Nephron (organoid): ENCODE data around the gene MTA2.
"Not testable (repeated sequence)": the region's sequence is repeated elsewhere in the genome, so short reads cannot be mapped to it uniquely, and the experiment has no call there.

ENCODE experiments used
- H3K27ac Mint-ChIP-seq, 3 experiments: 2 replicates each; pipeline ENCODE4 v1.8.0; 2020; ENCODE audit warnings: mixed read lengths in 3 of 3, mild to moderate bottlenecking in 2 of 3, moderate library complexity in 1 of 3
- H3K27me3 Mint-ChIP-seq: 2 replicates; pipeline ENCODE4 v1.8.0; 2021; ENCODE audit warnings: low read depth, mild to moderate bottlenecking, moderate library complexity, mixed read lengths
- H3K36me3 Mint-ChIP-seq: 2 replicates; pipeline ENCODE4 v1.8.0; 2020; ENCODE audit warnings: low read depth, mixed read lengths
- H3K4me1 Mint-ChIP-seq: 2 replicates; pipeline ENCODE4 v1.8.0; 2020; ENCODE audit warnings: mixed read lengths
- H3K4me3 Mint-ChIP-seq, 3 experiments: 2 replicates each; pipeline ENCODE4 v1.8.0; 2020; ENCODE audit warnings: mild to moderate bottlenecking in 3 of 3, mixed read lengths in 3 of 3, moderate library complexity in 2 of 3
- H3K9me3 Mint-ChIP-seq: 2 replicates; pipeline ENCODE4 v1.8.0; 2020; ENCODE audit warnings: mixed read lengths
- TF ChIP-seq, protein P1 (sequence below), 3 experiments: fragments of 200-600 bp; sonication (generic); IDR thresholded peaks; one replicate each; pipeline ENCODE4 v1.5.0; 2021; ENCODE audit warnings: antibody characterized with exemption in 3 of 3; ENCODE audit not compliant: unreplicated experiment in 3 of 3

MTA2 gene

GRCh38 chr11:62601372-62602140 lies at the start of gene MTA2:
TSS of gene MTA2 (minus strand) at chr11:62601865. CDS start at chr11:62601450, 415 bp downstream.
- H3K27me3 Mint-ChIP-seq = peaks cover 20% of the 10 kb centered on the region
- TF ChIP-seq, protein P1, sequence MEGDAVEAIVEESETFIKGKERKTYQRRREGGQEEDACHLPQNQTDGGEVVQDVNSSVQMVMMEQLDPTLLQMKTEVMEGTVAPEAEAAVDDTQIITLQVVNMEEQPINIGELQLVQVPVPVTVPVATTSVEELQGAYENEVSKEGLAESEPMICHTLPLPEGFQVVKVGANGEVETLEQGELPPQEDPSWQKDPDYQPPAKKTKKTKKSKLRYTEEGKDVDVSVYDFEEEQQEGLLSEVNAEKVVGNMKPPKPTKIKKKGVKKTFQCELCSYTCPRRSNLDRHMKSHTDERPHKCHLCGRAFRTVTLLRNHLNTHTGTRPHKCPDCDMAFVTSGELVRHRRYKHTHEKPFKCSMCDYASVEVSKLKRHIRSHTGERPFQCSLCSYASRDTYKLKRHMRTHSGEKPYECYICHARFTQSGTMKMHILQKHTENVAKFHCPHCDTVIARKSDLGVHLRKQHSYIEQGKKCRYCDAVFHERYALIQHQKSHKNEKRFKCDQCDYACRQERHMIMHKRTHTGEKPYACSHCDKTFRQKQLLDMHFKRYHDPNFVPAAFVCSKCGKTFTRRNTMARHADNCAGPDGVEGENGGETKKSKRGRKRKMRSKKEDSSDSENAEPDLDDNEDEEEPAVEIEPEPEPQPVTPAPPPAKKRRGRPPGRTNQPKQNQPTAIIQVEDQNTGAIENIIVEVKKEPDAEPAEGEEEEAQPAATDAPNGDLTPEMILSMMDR (IDR thresholded peaks at IDR 0.05; ENCODE audit: unreplicated experiment in 3 of 3) = no peak
- H3K4me1 Mint-ChIP-seq = peaks cover 52% of the 10 kb centered on the region
- H3K9me3 Mint-ChIP-seq = no peaks in the 10 kb centered on the region
- peak within 1 kb of the TSS; percentile 96 to 98 (median 97) for H3K27ac Mint-ChIP-seq
- peaks cover 42% of the 10 kb centered on the region for H3K36me3 Mint-ChIP-seq
- peak within 1 kb of the TSS; percentile 93 to 95 (median 95) for H3K4me3 Mint-ChIP-seq

DNA sequence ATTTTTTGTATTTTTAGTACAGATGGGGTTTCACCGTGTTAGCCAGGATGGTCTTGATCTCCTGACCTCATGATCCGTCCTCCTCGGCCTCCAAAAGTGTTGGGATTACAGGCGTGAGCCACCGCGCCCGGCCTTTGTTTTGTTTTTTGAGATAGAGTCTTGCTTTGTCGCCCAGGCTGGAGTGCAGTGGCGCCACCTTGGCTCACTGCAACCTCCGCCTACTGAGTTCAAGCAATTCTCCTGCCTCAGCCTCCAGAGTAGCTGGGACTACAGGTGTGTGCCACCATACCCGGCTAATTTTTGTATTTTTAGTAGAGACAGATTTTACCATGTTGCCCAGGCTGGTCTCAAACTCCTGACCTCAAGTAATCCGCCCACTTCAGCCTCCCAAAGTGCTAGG lies 48.6 kb upstream of the MTA2 start:
- H3K4me1 Mint-ChIP-seq = peaks cover 22% of the 10 kb centered on the region
- not testable (repeated sequence) for H3K27ac Mint-ChIP-seq, H3K36me3 Mint-ChIP-seq, H3K4me3 Mint-ChIP-seq, H3K9me3 Mint-ChIP-seq, H3K27me3 Mint-ChIP-seq

DNA sequence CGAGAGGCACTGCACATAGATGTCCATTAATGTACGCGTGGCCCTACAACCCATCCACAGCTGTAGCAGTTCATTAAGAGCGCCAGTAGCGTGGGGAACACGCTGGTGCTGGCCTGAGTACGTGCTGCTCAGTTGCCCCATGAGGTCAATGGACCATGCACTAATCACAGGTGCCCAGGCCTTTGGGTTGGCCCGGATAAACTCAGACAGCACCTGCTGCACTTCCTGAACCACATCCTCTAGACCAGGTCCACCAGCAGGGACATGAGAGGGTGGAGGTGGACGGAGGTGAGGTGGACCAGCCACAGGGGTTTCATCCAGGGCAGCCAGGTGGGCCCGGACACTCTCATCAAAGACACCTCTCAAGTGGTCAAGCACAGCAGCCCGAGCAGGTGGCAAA lies 47.8 kb upstream of the MTA2 start:
- no peaks in the 10 kb centered on the region for H3K27me3 Mint-ChIP-seq
- no peaks in the 10 kb centered on the region for H3K9me3 Mint-ChIP-seq
- peaks cover 7% of the 10 kb centered on the region for H3K36me3 Mint-ChIP-seq
- no peak overlapping the region for H3K27ac Mint-ChIP-seq
- TF ChIP-seq, protein P1 (IDR thresholded peaks at IDR 0.05; ENCODE audit: unreplicated experiment in 3 of 3) = no peak
- H3K4me3 Mint-ChIP-seq = peak overlapping the region in 1 of 3 experiments; percentile 58
- H3K4me1 Mint-ChIP-seq = peaks cover 27% of the 10 kb centered on the region

GRCh38 chr11:62648967-62649364 lies 47.3 kb upstream of the MTA2 start:
- peaks cover 27% of the 10 kb centered on the region for H3K4me1 Mint-ChIP-seq
- peaks cover 11% of the 10 kb centered on the region for H3K36me3 Mint-ChIP-seq
- peak overlapping the region in 2 of 3 experiments; percentile 9 to 24 for H3K4me3 Mint-ChIP-seq
- TF ChIP-seq, protein P1 (IDR thresholded peaks at IDR 0.05; ENCODE audit: unreplicated experiment in 3 of 3) = no peak
- H3K27me3 Mint-ChIP-seq = no peaks in the 10 kb centered on the region
- no peak overlapping the region for H3K27ac Mint-ChIP-seq
- no peaks in the 10 kb centered on the region for H3K9me3 Mint-ChIP-seq

- H3K4me3 Mint-ChIP-seq = no peak overlapping the region
- no peaks in the 10 kb centered on the region for H3K9me3 Mint-ChIP-seq
- TF ChIP-seq, protein P1 (IDR thresholded peaks at IDR 0.05; ENCODE audit: unreplicated experiment in 3 of 3) = no peak
- H3K36me3 Mint-ChIP-seq = peaks cover 12% of the 10 kb centered on the region
- peaks cover 25% of the 10 kb centered on the region for H3K4me1 Mint-ChIP-seq
- H3K27ac Mint-ChIP-seq = no peak overlapping the region
- H3K27me3 Mint-ChIP-seq = no peaks in the 10 kb centered on the region
These were observed 46.7 kb upstream of the MTA2 start for GRCh38 chr11:62648185-62648966.

- peak overlapping the region; percentile 29 to 34 (median 30) for H3K4me3 Mint-ChIP-seq
- H3K27me3 Mint-ChIP-seq = no peaks in the 10 kb centered on the region
- peaks cover 12% of the 10 kb centered on the region for H3K36me3 Mint-ChIP-seq
- TF ChIP-seq, protein P1 (IDR thresholded peaks at IDR 0.05; ENCODE audit: unreplicated experiment in 3 of 3) = no peak
- no peaks in the 10 kb centered on the region for H3K9me3 Mint-ChIP-seq
- H3K4me1 Mint-ChIP-seq = peaks cover 20% of the 10 kb centered on the region
- no peak overlapping the region for H3K27ac Mint-ChIP-seq
These were observed 45.9 kb upstream of the MTA2 start for GRCh38 chr11:62647609-62648005.
